Inferior parietal cortex (tissue), 1 donor: ENCODE data around the gene PROCR.
"Not testable (repeated sequence)": the region's sequence is repeated elsewhere in the genome, so short reads cannot be mapped to it uniquely, and the experiment has no call there.

Experiments
- DNase-seq: peaks from one replicate; pipeline ENCODE4 v3.0.0-alpha.2; 2016; ENCODE audit errors: extremely low spot score

Gene PROCR

GRCh38 chr20:35193031-35193791 lies 21.3 kb downstream of the PROCR start:
- not testable (repeated sequence) for DNase-seq

GRCh38 chr20:35196313-35196712 lies 24.4 kb downstream of the PROCR start:
- DNase-seq, result no peak

DNA sequence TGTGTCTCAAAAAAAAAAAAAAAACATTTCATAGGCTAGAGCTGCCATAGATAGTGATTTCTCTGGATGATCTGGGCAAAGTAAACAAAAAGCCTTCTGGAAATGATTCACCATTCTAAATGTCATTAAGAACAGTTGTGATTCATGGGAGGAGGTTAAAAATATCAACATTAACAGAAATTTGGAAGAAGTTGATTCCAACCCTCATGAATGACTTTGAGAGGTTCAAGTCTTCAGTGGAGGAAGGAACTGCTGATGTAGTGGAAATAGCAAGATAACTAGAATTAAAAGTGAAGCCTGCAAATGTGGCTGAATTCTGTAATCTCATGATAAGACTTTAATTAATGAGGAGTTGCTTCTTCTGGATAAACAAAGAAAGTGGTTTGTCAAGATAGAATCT lies 27.9 kb downstream of the PROCR start:
- DNase-seq, result no peak

GRCh38 chr20:35200267-35200666 lies 28.4 kb downstream of the PROCR start:
- no peak for DNase-seq

DNA sequence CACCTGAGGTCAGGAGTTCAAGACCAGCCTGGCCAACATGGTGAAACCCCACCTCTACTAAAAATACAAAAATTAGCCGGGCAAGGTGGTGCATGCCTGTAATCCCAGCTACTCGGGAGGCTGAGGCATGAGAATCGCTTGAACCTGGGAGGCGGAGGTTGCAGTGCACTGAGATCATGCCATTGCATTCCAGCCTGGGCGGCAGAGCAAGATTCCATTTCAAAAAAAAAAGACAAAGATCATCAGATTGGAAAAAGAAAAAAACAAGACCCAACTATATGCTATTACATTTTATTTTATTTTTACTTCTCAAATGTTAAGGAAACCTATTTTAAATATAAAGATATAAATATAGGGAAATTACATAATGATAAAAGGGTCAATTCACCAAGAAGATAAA lies 29.6 kb downstream of the PROCR start:
- DNase-seq, result not testable (repeated sequence)

DNA sequence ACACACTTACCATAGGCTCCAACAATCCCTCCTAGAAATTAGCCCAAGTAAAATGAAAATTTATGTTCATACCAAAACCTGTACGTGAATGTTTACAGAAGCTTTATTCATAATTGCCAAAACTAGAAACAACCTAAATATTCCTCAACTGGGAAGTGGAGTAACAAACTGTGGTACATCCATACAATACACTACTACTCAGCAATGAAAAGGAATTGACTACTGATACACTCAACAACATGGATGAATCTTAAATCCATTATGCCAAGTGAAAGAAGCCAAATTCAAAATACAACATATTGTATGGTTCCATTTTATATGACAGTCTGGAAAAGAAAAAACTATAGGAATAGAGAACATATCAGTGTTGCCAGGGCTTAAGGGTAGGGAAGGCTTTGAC lies 34.9 kb downstream of the PROCR start:
- no peak for DNase-seq

GRCh38 chr20:35207950-35208611 lies 36.2 kb downstream of the PROCR start:
- peak; percentile 88 for DNase-seq

- DNase-seq, result no peak
Observed at GRCh38 chr20:35215066-35215956, 43.4 kb downstream of the PROCR start.

DNA sequence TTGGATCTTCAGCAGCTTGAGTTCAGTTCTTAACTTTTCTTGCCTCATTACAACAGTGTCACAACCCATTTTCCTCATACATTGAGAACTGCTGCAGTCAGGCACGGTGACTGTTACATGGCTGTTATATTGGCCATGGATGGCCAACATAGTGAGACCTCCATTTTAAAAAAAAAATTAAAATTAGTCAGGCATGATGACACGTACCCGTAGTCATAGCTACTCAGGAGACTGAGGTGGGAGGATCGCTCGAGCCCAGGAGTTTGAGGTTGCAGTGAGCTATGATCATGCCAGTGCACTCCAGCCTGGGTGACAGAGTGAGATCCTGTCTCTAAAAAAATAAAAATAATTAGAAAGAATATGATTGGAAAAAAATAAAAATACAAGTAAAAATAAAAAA lies 44.7 kb downstream of the PROCR start:
- DNase-seq, result no peak

DNA sequence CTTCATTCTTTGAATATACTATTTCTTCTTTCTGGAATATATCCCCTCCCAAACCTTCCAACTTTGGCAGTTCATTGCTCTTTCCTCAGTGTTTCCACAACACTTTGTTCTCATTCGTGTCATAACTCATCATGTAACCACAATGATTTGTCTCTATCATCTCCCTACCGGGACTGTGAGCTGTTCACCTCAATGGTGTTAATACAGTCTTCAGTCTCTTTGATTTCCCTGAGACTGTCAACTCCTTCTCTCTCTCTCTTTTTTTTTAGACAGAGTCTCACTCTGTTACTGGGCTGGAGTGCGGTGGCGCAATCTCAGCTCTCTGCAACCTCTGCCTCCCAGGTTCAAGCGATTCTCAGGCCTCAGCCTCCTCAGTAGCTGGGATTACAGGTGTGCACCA lies 52.1 kb downstream of the PROCR start:
- no peak for DNase-seq

DNA sequence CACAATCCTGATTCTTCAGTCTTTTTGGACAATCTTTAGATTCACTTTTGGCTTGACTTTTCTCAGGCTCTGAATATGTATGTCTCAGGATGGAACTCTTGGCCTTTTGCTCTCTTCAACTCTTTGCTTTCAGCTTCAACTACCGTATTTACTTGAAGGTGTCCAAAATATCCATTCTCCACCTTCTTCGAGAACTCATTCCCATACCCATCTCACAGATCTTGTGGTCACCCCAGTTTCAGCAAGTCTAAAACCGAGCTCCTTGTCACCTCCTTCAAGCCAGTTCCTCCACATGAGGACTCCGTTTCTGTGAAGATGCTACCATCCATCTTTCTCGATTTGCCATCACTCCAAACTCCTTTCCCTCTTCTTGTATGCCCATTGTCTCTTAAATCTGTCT lies 52.7 kb downstream of the PROCR start:
- no peak for DNase-seq

- no peak for DNase-seq
Observed at GRCh38 chr20:35225319-35226125, 53.6 kb downstream of the PROCR start.

GRCh38 chr20:35226126-35226883 lies 54.4 kb downstream of the PROCR start, which contains the start of gene MMP24:
TSS of gene MMP24 (plus strand) at chr20:35226690. CDS start at chr20:35226739, 49 bp downstream.
- DNase-seq, result no peak
